ENCODE measurements around the gene RRAD. TPM values are rescaled to one million over a fixed set of nuclear protein-coding genes. Genes with fewer than 3 reads are reported as not detected.

RRAD gene
- total RNA-seq, 1 donor from 2014 or later = 32.9 TPM

GRCh38 chr16:66926961-66927436 is 1.7 kb upstream of the RRAD start:
- no peak overlapping the region for H3K4me3 ChIP-seq (ENCODE audit: low read depth, low read length)
- H3K36me3 ChIP-seq (ENCODE audit: control insufficient read depth, insufficient read depth, low read length) = no peaks in the 10 kb centered on the region
- no peak for TF ChIP-seq CTCF (IDR thresholded peaks at IDR 0.05; ENCODE audit: insufficient read depth, low read length, poor library complexity, severe bottlenecking)
- no peaks in the 10 kb centered on the region for H3K27me3 ChIP-seq (ENCODE audit: control insufficient read depth, insufficient read depth, low read length)
- DNase-seq (ENCODE audit: low read depth) = peak; percentile 94

- DNase-seq (ENCODE audit: low read depth) = no peak
- no peaks in the 10 kb centered on the region for H3K27me3 ChIP-seq (ENCODE audit: control insufficient read depth, insufficient read depth, low read length)
- no peaks in the 10 kb centered on the region for H3K36me3 ChIP-seq (ENCODE audit: control insufficient read depth, insufficient read depth, low read length)
- no peak overlapping the region for H3K4me3 ChIP-seq (ENCODE audit: low read depth, low read length)
- TF ChIP-seq CTCF (IDR thresholded peaks at IDR 0.05; ENCODE audit: insufficient read depth, low read length, poor library complexity, severe bottlenecking) = no peak
Observed at GRCh38 chr16:66926171-66926947, 1.0 kb upstream of the RRAD start.

- no peak for TF ChIP-seq CTCF (IDR thresholded peaks at IDR 0.05; ENCODE audit: insufficient read depth, low read length, poor library complexity, severe bottlenecking)
- Histone ChIP-seq H3K27me3 (ENCODE audit: control insufficient read depth, insufficient read depth, low read length) (no peaks in the 10 kb centered on the region), H3K4me3 (ENCODE audit: low read depth, low read length) (peak overlapping the region; percentile 60), H3K36me3 (ENCODE audit: control insufficient read depth, insufficient read depth, low read length) (no peaks in the 10 kb centered on the region)
- no peak for DNase-seq (ENCODE audit: low read depth)
Observed at GRCh38 chr16:66924527-66925321, 611 bp downstream of the RRAD start.

GRCh38 chr16:66923866-66924265 is 1.5 kb downstream of the RRAD start:
- Histone ChIP-seq H3K36me3 (ENCODE audit: control insufficient read depth, insufficient read depth, low read length) (no peaks in the 10 kb centered on the region), H3K27me3 (ENCODE audit: control insufficient read depth, insufficient read depth, low read length) (no peaks in the 10 kb centered on the region), H3K4me3 (ENCODE audit: low read depth, low read length) (no peak overlapping the region)
- TF ChIP-seq CTCF (IDR thresholded peaks at IDR 0.05; ENCODE audit: insufficient read depth, low read length, poor library complexity, severe bottlenecking) = no peak
- DNase-seq (ENCODE audit: low read depth) = no peak

GRCh38 chr16:66923247-66923731 is 2.0 kb downstream of the RRAD start:
- Histone ChIP-seq H3K27me3 (ENCODE audit: control insufficient read depth, insufficient read depth, low read length) (no peaks in the 10 kb centered on the region), H3K4me3 (ENCODE audit: low read depth, low read length) (no peak overlapping the region), H3K36me3 (ENCODE audit: control insufficient read depth, insufficient read depth, low read length) (no peaks in the 10 kb centered on the region)
- no peak for TF ChIP-seq CTCF (IDR thresholded peaks at IDR 0.05; ENCODE audit: insufficient read depth, low read length, poor library complexity, severe bottlenecking)
- DNase-seq (ENCODE audit: low read depth) = no peak

All from kidney epithelial cell (primary cell).